ENCODE results near the gene CHRDL2. TPM values are rescaled to one million over a fixed set of nuclear protein-coding genes. Genes with fewer than 3 reads are reported as not detected.

CHRDL2 gene
- total RNA-seq, 1 experiment from 2014 or later = 2.5 TPM

DNA sequence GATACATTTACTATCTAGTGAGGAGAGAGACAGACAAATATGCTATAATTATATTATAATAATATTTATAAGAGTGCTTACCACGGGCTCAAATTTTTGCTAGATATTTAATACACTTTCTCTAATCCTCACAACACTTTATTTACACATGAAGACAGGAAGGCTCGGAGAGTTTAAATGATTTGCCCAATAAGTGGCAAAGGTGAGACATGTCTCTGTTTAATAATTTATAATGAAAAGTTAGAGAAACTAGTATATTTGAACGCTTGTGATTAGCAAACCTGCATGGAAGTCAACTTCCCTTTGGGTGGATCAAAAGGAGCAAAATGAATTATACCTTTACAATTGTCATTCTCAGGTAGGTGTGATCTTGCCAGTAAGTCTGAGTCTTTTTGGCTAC, 83.4 kb downstream of the CHRDL2 start:
- DNase-seq = no peak
- Histone ChIP-seq H3K36me3 (ENCODE audit: control insufficient read depth, insufficient read depth, low read length) (no peaks in the 10 kb centered on the region), H3K9me3 (no peaks in the 10 kb centered on the region), H3K27me3 (replicated peaks; ENCODE audit: control insufficient read depth, insufficient read depth, low read length) (no peaks in the 10 kb centered on the region), H3K4me1 (no peaks in the 10 kb centered on the region), H3K4me3 (ENCODE audit: low read depth, low read length) (no peak overlapping the region)
- TF ChIP-seq, protein P1, sequence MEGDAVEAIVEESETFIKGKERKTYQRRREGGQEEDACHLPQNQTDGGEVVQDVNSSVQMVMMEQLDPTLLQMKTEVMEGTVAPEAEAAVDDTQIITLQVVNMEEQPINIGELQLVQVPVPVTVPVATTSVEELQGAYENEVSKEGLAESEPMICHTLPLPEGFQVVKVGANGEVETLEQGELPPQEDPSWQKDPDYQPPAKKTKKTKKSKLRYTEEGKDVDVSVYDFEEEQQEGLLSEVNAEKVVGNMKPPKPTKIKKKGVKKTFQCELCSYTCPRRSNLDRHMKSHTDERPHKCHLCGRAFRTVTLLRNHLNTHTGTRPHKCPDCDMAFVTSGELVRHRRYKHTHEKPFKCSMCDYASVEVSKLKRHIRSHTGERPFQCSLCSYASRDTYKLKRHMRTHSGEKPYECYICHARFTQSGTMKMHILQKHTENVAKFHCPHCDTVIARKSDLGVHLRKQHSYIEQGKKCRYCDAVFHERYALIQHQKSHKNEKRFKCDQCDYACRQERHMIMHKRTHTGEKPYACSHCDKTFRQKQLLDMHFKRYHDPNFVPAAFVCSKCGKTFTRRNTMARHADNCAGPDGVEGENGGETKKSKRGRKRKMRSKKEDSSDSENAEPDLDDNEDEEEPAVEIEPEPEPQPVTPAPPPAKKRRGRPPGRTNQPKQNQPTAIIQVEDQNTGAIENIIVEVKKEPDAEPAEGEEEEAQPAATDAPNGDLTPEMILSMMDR (IDR thresholded peaks at IDR 0.05; ENCODE audit: insufficient read depth in 1 of 2, low read depth in 1 of 2, low read length in 1 of 2, severe bottlenecking in 1 of 2, unreplicated experiment in 1 of 2) = no peak
- H3K27ac Mint-ChIP-seq (ENCODE audit: unreplicated experiment) = no peak overlapping the region
- POLR2A ChIA-PET = no interaction called here
- intact Hi-C loops (cut with micrococcal nuclease; ENCODE audit: unreplicated experiment) = no loop called here
- CTCF ChIA-PET = no interaction called here
- H3K9me3 Mint-ChIP-seq (ENCODE audit: unreplicated experiment) = no peaks in the 10 kb centered on the region
- no peak overlapping the region for H3K4me3 Mint-ChIP-seq (ENCODE audit: unreplicated experiment)
- H3K27me3 Mint-ChIP-seq (ENCODE audit: insufficient read depth, unreplicated experiment) = no peaks in the 10 kb centered on the region
- peaks cover 14% of the 10 kb centered on the region for H3K36me3 Mint-ChIP-seq (ENCODE audit: insufficient read depth, unreplicated experiment)
- no TSS peak for BruUV-seq (replicated peaks)
- H3K4me1 Mint-ChIP-seq (ENCODE audit: low read depth, unreplicated experiment) = no peaks in the 10 kb centered on the region

DNA sequence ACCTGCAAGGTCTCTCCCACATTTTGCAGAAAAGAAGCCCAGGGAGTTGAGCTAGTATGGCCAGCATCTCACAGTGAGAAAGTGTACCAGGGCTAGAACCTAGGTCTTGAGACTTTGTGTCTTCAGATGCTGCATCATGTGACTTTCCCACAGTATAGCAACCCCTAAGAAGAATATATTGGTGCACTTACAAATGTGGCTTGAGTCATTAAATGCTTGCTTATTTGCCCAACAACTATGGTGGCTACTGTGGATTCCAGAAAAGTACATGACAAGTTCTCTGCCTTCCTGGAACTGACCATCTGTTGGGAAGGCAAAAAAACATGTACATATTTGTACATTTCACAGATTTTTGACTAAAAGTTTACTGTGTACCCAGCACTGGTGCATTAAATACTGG, 83.8 kb downstream of the CHRDL2 start:
- Histone ChIP-seq H3K36me3 (ENCODE audit: control insufficient read depth, insufficient read depth, low read length) (no peaks in the 10 kb centered on the region), H3K27me3 (replicated peaks; ENCODE audit: control insufficient read depth, insufficient read depth, low read length) (no peaks in the 10 kb centered on the region), H3K4me3 (ENCODE audit: low read depth, low read length) (no peak overlapping the region), H3K4me1 (no peaks in the 10 kb centered on the region), H3K9me3 (no peaks in the 10 kb centered on the region)
- no peak overlapping the region for H3K27ac Mint-ChIP-seq (ENCODE audit: unreplicated experiment)
- H3K27me3 Mint-ChIP-seq (ENCODE audit: insufficient read depth, unreplicated experiment) = no peaks in the 10 kb centered on the region
- H3K4me1 Mint-ChIP-seq (ENCODE audit: low read depth, unreplicated experiment) = no peaks in the 10 kb centered on the region
- no peaks in the 10 kb centered on the region for H3K9me3 Mint-ChIP-seq (ENCODE audit: unreplicated experiment)
- DNase-seq = no peak
- intact Hi-C loops (cut with micrococcal nuclease; ENCODE audit: unreplicated experiment) = no loop called here
- TF ChIP-seq, protein P1 (IDR thresholded peaks at IDR 0.05; ENCODE audit: insufficient read depth in 1 of 2, low read depth in 1 of 2, low read length in 1 of 2, severe bottlenecking in 1 of 2, unreplicated experiment in 1 of 2) = no peak
- no peak overlapping the region for H3K4me3 Mint-ChIP-seq (ENCODE audit: unreplicated experiment)
- BruUV-seq (replicated peaks) = no TSS peak
- CTCF ChIA-PET = no interaction called here
- H3K36me3 Mint-ChIP-seq (ENCODE audit: insufficient read depth, unreplicated experiment) = peaks cover 18% of the 10 kb centered on the region
- POLR2A ChIA-PET = no interaction called here

DNA sequence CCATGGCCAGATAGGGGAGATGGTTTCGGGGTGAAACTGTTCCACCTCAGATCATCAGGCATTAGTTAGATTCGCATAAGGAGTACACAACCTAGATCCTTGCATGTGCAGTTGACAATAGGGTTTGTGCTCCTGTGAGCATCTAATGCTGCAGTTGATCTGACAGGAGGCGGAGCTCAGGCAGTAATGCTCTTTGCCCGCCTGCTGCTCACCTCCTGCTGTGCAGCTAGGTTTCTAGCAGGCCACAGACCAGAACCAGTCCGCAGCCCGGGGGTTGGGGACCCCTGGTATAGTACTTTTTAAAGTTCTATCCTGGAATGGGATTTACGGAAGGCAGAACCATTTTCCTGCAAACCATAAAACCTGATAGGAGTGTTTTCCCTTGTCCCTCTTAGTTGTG, 84.3 kb downstream of the CHRDL2 start:
- CTCF ChIA-PET = no interaction called here
- H3K9me3 ChIP-seq = no peaks in the 10 kb centered on the region
- no peaks in the 10 kb centered on the region for H3K27me3 ChIP-seq (replicated peaks; ENCODE audit: control insufficient read depth, insufficient read depth, low read length)
- TF ChIP-seq, protein P1 (IDR thresholded peaks at IDR 0.05; ENCODE audit: insufficient read depth in 1 of 2, low read depth in 1 of 2, low read length in 1 of 2, severe bottlenecking in 1 of 2, unreplicated experiment in 1 of 2) = no peak
- H3K4me3 Mint-ChIP-seq (ENCODE audit: unreplicated experiment) = no peak overlapping the region
- peaks cover 22% of the 10 kb centered on the region for H3K36me3 Mint-ChIP-seq (ENCODE audit: insufficient read depth, unreplicated experiment)
- no peaks in the 10 kb centered on the region for H3K4me1 ChIP-seq
- no peaks in the 10 kb centered on the region for H3K27me3 Mint-ChIP-seq (ENCODE audit: insufficient read depth, unreplicated experiment)
- DNase-seq = no peak
- H3K27ac Mint-ChIP-seq (ENCODE audit: unreplicated experiment) = no peak overlapping the region
- no TSS peak for BruUV-seq (replicated peaks)
- H3K4me1 Mint-ChIP-seq (ENCODE audit: low read depth, unreplicated experiment) = no peaks in the 10 kb centered on the region
- intact Hi-C loops (cut with micrococcal nuclease; ENCODE audit: unreplicated experiment) = no loop called here
- POLR2A ChIA-PET = no interaction called here
- H3K4me3 ChIP-seq (ENCODE audit: low read depth, low read length) = no peak overlapping the region
- no peaks in the 10 kb centered on the region; the same call in 1 of the 2 replicates for H3K36me3 ChIP-seq (ENCODE audit: control insufficient read depth, insufficient read depth, low read length)
- no peaks in the 10 kb centered on the region for H3K9me3 Mint-ChIP-seq (ENCODE audit: unreplicated experiment)

Small RNA genes within 50 kb of the gene (microRNA-seq; reads per million reads assigned to microRNA genes)
- not detected for gene MIR4696

Other genes with a start within 250 kb of the CHRDL2 start
- gene LIPT2, start 237.7 kb downstream of the CHRDL2 start, total RNA-seq (2022) = 10.5 and 14.4 TPM in 2 replicates
- gene POLD3, start 138.8 kb downstream of the CHRDL2 start, total RNA-seq (2022) = 45.8 and 49.7 TPM in 2 replicates
- gene RNF169, start 17.4 kb upstream of the CHRDL2 start, total RNA-seq (2022) = 28.0 and 28.7 TPM in 2 replicates
- gene XRRA1, start 217.7 kb upstream of the CHRDL2 start, total RNA-seq (2022) = 9.7 and 11.9 TPM in 2 replicates
- 309 and 328 TPM in 2 replicates for gene SPCS2, start 217.8 kb upstream of the CHRDL2 start, total RNA-seq (2022)